Mucosa of stomach (tissue), 1 donor: Measurements from ENCODE around the gene CISD2.

Experiments used
- H3K27me3 ChIP-seq: one replicate; pipeline ENCODE4 v1.7.0; 2013; ENCODE audit warnings: mild to moderate bottlenecking, low read length; ENCODE audit not compliant: control insufficient read depth, insufficient read depth
- H3K36me3 ChIP-seq: one replicate; pipeline ENCODE4 v1.7.0; 2013; ENCODE audit warnings: low read length; ENCODE audit not compliant: control insufficient read depth, insufficient read depth
- H3K4me1 ChIP-seq: one replicate; pipeline ENCODE4 v1.7.0; 2013; ENCODE audit warnings: mild to moderate bottlenecking, low read length; ENCODE audit not compliant: control insufficient read depth, insufficient read depth
- H3K4me3 ChIP-seq: one replicate; pipeline ENCODE4 v1.7.0; 2013; ENCODE audit warnings: low read length
- H3K9ac ChIP-seq: one replicate; pipeline ENCODE4 v1.7.0; 2013; ENCODE audit warnings: mild to moderate bottlenecking, low read length, moderate library complexity
- H3K9me3 ChIP-seq: one replicate; pipeline ENCODE4 v1.7.0; 2013; ENCODE audit warnings: mild to moderate bottlenecking, low read length, moderate library complexity; ENCODE audit not compliant: control insufficient read depth
- donor health status: Pancreatic carcinoma.

The CISD2 gene

GRCh38 chr4:102828497-102828808 is 40.3 kb upstream of the CISD2 start:
- H3K27me3 ChIP-seq: no peaks in the 10 kb centered on the region
- H3K36me3 ChIP-seq: no peaks in the 10 kb centered on the region
- H3K9ac ChIP-seq: peak overlapping the region; percentile 99
- no peaks in the 10 kb centered on the region for H3K9me3 ChIP-seq
- H3K4me3 ChIP-seq: peak overlapping the region; percentile 94
- peaks cover 20% of the 10 kb centered on the region for H3K4me1 ChIP-seq

- no peaks in the 10 kb centered on the region for H3K27me3 ChIP-seq
- no peaks in the 10 kb centered on the region for H3K9me3 ChIP-seq
- H3K4me1 ChIP-seq: peaks cover 10% of the 10 kb centered on the region
- H3K4me3 ChIP-seq: no peak overlapping the region
- no peaks in the 10 kb centered on the region for H3K36me3 ChIP-seq
- no peak overlapping the region for H3K9ac ChIP-seq
Measured at GRCh38 chr4:102829803-102830202, 39.0 kb upstream of the CISD2 start.

DNA sequence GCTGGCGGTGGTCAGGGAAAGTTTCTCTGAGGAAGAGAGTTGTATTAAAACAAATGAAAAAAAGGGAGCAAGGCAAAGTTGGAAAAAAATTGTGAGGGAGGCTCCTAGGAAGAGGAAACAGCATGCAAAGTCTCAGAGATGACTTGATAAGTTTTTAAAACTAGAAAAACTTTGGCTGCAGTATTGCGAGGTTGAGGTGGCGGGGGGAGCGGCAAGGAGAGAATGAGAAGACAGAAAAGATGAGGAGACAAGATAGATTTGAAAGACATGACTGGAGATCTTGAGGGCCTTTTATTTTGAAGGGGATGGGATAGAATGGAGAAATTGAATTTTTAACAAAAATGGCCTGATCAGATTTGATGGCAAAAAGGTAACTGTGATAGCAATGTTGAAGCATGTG is 36.7 kb upstream of the CISD2 start:
- peaks cover 10% of the 10 kb centered on the region for H3K4me1 ChIP-seq
- no peaks in the 10 kb centered on the region for H3K36me3 ChIP-seq
- no peak overlapping the region for H3K4me3 ChIP-seq
- H3K27me3 ChIP-seq: no peaks in the 10 kb centered on the region
- no peaks in the 10 kb centered on the region for H3K9me3 ChIP-seq
- H3K9ac ChIP-seq: no peak overlapping the region

- H3K9ac ChIP-seq: no peak overlapping the region
- no peaks in the 10 kb centered on the region for H3K36me3 ChIP-seq
- H3K4me1 ChIP-seq: peaks cover 10% of the 10 kb centered on the region
- H3K9me3 ChIP-seq: no peaks in the 10 kb centered on the region
- H3K4me3 ChIP-seq: no peak overlapping the region
- H3K27me3 ChIP-seq: no peaks in the 10 kb centered on the region
Measured at GRCh38 chr4:102832667-102833066, 36.1 kb upstream of the CISD2 start.

GRCh38 chr4:102836596-102836995 is 32.2 kb upstream of the CISD2 start:
- Histone ChIP-seq H3K4me1 (no peaks in the 10 kb centered on the region), H3K27me3 (no peaks in the 10 kb centered on the region), H3K4me3 (no peak overlapping the region), H3K9me3 (no peaks in the 10 kb centered on the region), H3K9ac (no peak overlapping the region), H3K36me3 (no peaks in the 10 kb centered on the region)

GRCh38 chr4:102842367-102842766 is 26.4 kb upstream of the CISD2 start:
- Histone ChIP-seq H3K9me3 (no peaks in the 10 kb centered on the region), H3K9ac (no peak overlapping the region), H3K4me3 (no peak overlapping the region), H3K27me3 (no peaks in the 10 kb centered on the region), H3K36me3 (no peaks in the 10 kb centered on the region), H3K4me1 (no peaks in the 10 kb centered on the region)

- H3K36me3 ChIP-seq: no peaks in the 10 kb centered on the region
- no peak overlapping the region for H3K9ac ChIP-seq
- no peaks in the 10 kb centered on the region for H3K9me3 ChIP-seq
- no peak overlapping the region for H3K4me3 ChIP-seq
- no peaks in the 10 kb centered on the region for H3K27me3 ChIP-seq
- no peaks in the 10 kb centered on the region for H3K4me1 ChIP-seq
Measured at GRCh38 chr4:102843273-102843672, 25.5 kb upstream of the CISD2 start.

- no peaks in the 10 kb centered on the region for H3K27me3 ChIP-seq
Measured at GRCh38 chr4:102843938-102844337, 24.9 kb upstream of the CISD2 start.

GRCh38 chr4:102847687-102848086 is 21.1 kb upstream of the CISD2 start:
- Histone ChIP-seq H3K36me3 (no peaks in the 10 kb centered on the region), H3K4me1 (no peaks in the 10 kb centered on the region), H3K4me3 (no peak overlapping the region), H3K27me3 (no peaks in the 10 kb centered on the region), H3K9me3 (no peaks in the 10 kb centered on the region), H3K9ac (no peak overlapping the region)

More at GRCh38 chr4:102843938-102844337, 24.9 kb upstream of the CISD2 start:
- Histone ChIP-seq H3K36me3 (no peaks in the 10 kb centered on the region), H3K9me3 (no peaks in the 10 kb centered on the region), H3K9ac (no peak overlapping the region), H3K4me3 (no peak overlapping the region), H3K4me1 (no peaks in the 10 kb centered on the region)

DNA sequence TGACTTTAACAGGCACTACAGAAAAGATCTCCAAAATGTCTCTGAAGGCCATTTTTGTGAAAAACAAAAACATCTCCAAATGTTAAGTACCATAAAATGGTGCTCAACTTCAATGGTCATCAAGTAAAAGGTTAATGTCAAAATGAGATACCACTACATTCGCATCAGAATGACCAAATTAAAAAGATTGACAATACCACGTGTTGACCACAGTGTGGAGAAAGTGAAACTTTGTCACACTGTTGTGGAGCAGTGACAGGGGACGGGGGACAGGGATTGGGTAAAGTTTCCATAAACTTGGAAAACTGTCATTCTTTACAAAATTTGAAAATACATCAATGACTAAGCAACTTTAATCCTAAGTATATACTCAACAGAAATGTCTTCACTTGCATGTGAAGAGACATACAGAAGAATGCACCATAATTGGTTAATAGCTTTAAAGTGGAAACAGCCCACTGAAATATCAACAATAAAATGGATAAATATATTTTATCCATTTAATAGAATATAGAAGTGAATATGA is 19.1 kb upstream of the CISD2 start:
- Histone ChIP-seq H3K36me3 (no peaks in the 10 kb centered on the region), H3K4me1 (no peaks in the 10 kb centered on the region), H3K4me3 (no peak overlapping the region), H3K9me3 (no peaks in the 10 kb centered on the region), H3K9ac (no peak overlapping the region), H3K27me3 (no peaks in the 10 kb centered on the region)

- Histone ChIP-seq H3K4me1 (no peaks in the 10 kb centered on the region), H3K9ac (no peak overlapping the region), H3K4me3 (no peak overlapping the region), H3K9me3 (no peaks in the 10 kb centered on the region), H3K36me3 (no peaks in the 10 kb centered on the region), H3K27me3 (no peaks in the 10 kb centered on the region)
Measured at GRCh38 chr4:102850370-102850769, 18.4 kb upstream of the CISD2 start.

DNA sequence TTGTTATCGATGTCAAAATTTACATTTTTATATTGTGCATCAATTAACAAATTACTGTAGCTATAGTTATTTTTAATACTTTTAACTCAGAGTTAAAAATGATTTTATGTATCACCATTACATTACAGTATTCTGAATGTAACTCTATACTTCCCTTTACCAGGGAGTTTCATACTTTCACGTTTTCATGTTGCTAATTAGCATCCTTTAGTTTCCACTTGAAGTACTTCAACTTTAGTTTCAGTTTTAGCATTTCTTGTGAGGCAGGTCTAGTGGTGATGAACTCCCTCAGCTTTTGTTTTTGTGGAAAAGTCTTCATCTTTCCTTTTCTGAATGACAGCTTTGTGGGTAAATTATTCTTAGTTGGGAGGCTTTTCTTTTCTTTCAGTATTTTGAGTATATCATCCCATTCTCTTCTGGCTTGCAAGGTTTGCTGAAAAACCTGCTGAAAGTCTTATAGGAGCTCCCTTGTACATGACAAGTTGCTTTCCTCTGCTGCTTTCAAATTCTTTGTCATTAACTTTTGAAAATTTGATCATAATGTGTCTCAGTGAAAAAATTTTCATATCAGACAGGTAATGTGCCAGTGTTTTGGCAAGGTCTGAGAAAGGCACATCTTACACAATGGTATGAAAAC is 9.8 kb upstream of the CISD2 start:
- Histone ChIP-seq H3K36me3 (no peaks in the 10 kb centered on the region), H3K9me3 (no peaks in the 10 kb centered on the region), H3K4me1 (no peaks in the 10 kb centered on the region), H3K9ac (no peak overlapping the region), H3K4me3 (peak overlapping the region; percentile 3), H3K27me3 (no peaks in the 10 kb centered on the region)
